ENCODE data around the gene GABRQ. TPM values are rescaled to one million over a fixed set of nuclear protein-coding genes. Genes with fewer than 3 reads are reported as not detected.

Gene GABRQ
- total RNA-seq, 4 donors from 2014 or later = 0.13 to 0.32 (median 0.20) TPM

DNA sequence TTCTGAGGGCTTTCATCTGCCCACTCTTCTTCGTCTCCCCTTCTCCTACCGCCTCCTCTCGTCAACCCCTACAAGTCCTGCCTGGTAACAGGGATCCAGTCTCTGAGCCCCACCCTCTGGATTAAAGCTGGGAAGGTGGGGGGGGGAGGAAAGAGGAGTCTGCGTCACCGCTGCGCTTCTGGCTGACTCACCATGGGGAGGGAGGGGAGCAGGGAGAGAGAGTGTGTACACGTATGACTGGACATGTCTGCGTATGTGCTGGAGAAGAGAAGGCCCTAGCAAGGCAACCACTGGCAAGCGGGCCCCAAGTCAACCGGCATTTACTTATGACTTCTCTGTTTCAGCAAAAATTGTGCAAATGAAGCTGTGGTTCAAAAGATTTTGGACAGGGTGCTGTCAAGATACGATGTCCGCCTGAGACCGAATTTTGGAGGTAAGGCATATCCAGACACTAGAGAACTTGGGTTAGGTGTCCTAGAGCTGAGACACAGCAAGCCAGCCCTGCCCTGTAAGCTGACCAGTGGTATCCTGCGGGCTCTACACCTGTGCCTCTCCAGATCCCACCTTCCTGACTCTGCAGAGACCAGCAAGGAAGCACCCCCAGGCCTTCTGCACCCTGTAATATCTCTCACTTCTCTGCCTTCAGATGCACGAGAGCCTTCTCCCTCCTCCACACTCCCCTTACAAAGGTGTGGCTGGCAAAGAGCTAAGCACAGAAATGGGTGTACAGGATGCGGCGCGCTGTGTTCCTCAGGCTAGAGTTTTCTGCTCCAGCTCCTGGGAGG, 2.5 kb downstream of the GABRQ start:
- TF ChIP-seq, protein P1, sequence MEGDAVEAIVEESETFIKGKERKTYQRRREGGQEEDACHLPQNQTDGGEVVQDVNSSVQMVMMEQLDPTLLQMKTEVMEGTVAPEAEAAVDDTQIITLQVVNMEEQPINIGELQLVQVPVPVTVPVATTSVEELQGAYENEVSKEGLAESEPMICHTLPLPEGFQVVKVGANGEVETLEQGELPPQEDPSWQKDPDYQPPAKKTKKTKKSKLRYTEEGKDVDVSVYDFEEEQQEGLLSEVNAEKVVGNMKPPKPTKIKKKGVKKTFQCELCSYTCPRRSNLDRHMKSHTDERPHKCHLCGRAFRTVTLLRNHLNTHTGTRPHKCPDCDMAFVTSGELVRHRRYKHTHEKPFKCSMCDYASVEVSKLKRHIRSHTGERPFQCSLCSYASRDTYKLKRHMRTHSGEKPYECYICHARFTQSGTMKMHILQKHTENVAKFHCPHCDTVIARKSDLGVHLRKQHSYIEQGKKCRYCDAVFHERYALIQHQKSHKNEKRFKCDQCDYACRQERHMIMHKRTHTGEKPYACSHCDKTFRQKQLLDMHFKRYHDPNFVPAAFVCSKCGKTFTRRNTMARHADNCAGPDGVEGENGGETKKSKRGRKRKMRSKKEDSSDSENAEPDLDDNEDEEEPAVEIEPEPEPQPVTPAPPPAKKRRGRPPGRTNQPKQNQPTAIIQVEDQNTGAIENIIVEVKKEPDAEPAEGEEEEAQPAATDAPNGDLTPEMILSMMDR (IDR thresholded peaks at IDR 0.05) = no peak
- no peak for TF ChIP-seq POLR2A (IDR thresholded peaks at IDR 0.05)
- intact Hi-C loops (cut with DNase I; ENCODE audit: low total_unique reads) = no loop called here
- 63 to 66% methylated on average over 16 to 18 of the region's 18 CpGs for WGBS, 2 donors
- DNase-seq (ENCODE audit: low spot score in 2 of 2) = no peak
- H3K4me3 ChIP-seq (ENCODE audit: low read depth, poor library complexity, severe bottlenecking) = no peak overlapping the region

DNA sequence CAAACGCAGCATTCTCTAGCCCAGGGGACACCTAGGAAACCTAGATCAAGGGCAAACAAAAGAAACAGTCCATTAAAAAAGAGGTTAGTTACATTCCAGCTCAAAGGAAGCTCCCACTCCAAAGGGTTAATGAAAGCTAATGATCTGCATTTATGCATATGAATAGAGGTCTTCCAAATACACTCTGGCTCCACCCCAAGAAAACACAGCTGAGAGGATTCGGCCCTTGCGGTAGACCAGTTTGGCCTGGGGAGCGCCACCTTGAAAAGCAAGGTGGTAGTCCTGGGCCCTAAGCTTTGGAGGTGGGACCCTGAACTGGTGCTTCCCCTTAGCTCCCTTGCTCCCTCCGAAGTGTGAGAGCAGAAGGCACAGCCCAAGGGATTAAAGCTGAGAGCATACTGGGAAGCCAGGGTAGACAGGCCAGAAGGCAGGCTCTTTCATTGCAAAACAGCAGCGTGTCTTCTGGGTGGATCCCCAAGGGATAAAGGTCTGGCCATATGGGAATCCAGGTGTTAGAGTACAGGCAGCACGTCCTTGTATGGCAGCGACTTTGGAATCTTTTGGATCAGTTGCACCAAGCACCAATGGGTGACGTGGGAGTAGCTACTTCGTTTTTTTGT, 3.7 kb downstream of the GABRQ start:
- WGBS, 2 donors = 63 to 84% methylated on average over 6 to 10 of the region's 10 CpGs
- intact Hi-C loops (cut with DNase I; ENCODE audit: low total_unique reads) = no loop called here
- TF ChIP-seq POLR2A (IDR thresholded peaks at IDR 0.05) = no peak
- TF ChIP-seq, protein P1 (IDR thresholded peaks at IDR 0.05) = no peak

DNA sequence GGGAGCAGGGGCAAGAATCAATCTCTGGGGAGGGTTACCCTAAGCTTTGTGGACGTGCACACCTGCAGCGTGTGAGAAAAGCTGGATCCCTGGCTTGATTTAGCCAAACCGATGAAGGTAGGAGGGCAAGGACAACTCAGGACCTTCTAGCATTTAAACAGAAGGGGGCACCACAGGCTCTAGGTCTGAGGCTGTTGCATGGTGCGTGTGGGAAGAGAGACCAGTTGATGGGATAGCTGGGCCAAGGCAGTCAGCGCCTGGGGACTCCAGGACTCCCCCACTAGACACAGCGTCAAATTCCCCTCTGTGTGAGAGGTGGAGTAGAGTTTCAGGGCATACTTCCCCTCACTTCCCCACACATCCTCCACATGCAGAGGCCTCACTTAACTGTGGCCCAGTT, 4.3 kb downstream of the GABRQ start:
- intact Hi-C loops (cut with DNase I; ENCODE audit: low total_unique reads) = no loop called here
- DNase-seq (ENCODE audit: low spot score in 2 of 2) = no peak
- no peak for TF ChIP-seq POLR2A (IDR thresholded peaks at IDR 0.05)
- TF ChIP-seq, protein P1 (IDR thresholded peaks at IDR 0.05) = no peak
- WGBS, 2 donors = 49 to 93% methylated on average over 6 of the region's 6 CpGs
- H3K4me3 ChIP-seq (ENCODE audit: low read depth, poor library complexity, severe bottlenecking) = no peak overlapping the region

More for the DNA sequence above, 3.7 kb downstream of the GABRQ start:
- no peak overlapping the region for H3K4me3 ChIP-seq (ENCODE audit: low read depth, poor library complexity, severe bottlenecking)
- no peak for DNase-seq (ENCODE audit: low spot score in 2 of 2)

DNA sequence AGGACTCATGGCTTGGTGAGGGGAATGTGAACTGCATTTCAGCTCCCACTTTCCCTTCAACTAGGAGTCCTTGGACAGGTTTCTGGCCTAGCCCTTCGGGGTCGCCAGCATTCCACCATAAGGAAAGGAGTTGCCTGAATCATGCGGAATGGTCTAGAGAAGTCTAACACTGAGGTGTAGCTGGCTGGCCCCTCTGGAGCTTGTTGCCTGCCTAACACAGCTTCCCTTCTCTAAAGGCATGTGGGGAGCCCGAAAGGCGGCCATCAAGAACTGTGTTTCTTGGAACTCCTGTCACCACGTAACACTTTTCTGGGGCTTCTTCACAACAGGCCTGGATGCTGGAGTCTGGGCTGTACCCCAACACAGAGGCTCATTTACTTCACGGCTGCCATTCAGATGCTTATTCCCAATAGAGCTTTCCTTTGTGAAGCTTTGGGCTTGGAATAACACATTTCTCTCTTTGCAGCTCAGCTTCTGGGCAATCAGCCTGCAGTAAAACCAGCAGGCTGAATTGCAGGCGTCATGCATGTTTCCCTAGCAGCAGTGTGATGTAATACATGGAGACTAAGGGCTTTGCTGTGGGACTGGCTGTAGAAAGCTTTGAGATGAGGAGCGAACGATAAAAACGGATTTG, 5.4 kb downstream of the GABRQ start:
- intact Hi-C loops (cut with DNase I; ENCODE audit: low total_unique reads) = no loop called here
- no peak for DNase-seq (ENCODE audit: low spot score in 2 of 2)
- WGBS, 2 donors = 70 to 81% methylated on average over 9 to 11 of the region's 11 CpGs
- TF ChIP-seq POLR2A (IDR thresholded peaks at IDR 0.05) = no peak
- TF ChIP-seq, protein P1 (IDR thresholded peaks at IDR 0.05) = no peak
- H3K4me3 ChIP-seq (ENCODE audit: low read depth, poor library complexity, severe bottlenecking) = no peak overlapping the region

DNA sequence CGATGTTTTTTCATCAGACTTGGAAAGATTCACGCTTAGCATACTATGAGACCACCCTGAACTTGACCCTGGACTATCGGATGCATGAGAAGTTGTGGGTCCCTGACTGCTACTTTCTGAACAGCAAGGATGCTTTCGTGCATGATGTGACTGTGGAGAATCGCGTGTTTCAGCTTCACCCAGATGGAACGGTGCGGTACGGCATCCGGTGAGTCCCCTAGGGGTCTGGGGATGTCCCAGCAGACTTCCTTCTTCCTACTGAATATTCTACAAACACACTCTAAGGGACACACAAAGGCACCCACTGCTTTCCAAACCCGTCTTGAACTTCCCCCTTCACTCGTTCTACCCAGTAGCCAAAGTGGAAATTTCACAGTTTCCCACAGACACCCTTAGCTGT, 9.3 kb downstream of the GABRQ start:
- TF ChIP-seq POLR2A (IDR thresholded peaks at IDR 0.05) = no peak
- TF ChIP-seq, protein P1 (IDR thresholded peaks at IDR 0.05) = no peak
- intact Hi-C loops (cut with DNase I; ENCODE audit: low total_unique reads) = no loop called here
- WGBS, 2 donors = 85% methylated on average over 12 of the region's 12 CpGs
- no peak overlapping the region for H3K4me3 ChIP-seq (ENCODE audit: low read depth, poor library complexity, severe bottlenecking)
- no peak for DNase-seq (ENCODE audit: low spot score in 2 of 2)
